ENCODE results near the gene ELOVL1.
"Not testable (repeated sequence)": the region's sequence is repeated elsewhere in the genome, so short reads cannot be mapped to it uniquely, and the experiment has no call there.

ELOVL1 gene

DNA sequence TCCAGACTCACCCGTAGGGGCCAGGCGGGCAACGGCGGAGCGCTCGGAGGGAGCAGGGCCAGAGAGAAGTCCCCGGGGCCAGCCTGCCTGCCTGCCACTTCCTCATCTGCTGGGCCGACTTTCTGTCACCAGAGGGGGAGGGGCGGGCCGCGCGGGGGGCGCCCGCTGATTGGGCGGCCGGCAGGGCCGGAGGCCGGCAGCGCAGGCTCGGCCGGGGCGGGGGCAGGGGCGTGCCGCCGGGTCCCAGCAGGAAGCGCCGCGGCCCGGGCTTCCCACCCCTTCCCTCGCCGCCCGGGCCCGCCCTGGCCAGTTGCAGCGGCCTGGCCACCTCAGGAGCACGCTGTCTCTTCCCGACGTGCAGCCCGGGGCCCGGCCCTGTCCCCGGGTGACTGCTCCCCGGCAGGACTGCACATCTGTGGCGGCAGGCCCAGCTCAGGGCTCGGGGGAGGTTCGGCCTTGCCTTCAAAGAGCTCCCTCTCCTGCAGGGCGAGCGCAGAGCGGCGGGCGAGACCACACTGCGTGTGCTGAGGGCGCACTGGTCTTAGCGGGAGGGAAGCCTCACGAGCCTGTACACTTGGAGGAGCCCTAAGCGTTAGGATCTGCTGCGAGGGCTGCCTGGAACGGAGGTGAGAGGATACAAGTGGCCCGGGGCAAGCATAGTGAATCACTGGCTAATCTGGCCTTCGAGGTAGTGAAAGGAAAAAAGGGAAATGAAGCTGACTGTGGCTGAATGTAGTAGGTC is at the start of gene ELOVL1:
TSS of gene ELOVL1 (minus strand) at position 108 of the 742 bp plus-strand sequence. CDS start 2,402 bp downstream, outside the sequence.
- DNase-seq = peak; percentile 100

DNA sequence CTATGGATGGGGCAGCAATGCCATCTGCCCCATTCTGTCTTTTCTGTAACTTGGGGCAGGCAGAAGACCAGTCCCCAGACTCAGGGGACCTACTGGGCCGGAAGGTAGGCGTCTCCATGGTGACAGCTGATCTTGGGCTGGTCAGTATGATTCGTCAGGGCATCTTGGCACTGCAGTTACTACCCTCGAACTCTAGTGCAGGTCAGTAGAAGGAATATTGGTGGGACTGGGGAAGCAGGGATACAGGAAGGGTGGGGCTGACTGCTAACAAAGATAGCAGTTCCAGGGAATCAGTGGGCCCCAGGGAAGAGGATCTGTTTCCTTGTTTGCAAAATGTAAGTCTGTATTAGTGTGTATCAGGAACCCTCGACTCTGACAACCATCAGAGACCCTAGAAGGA is 48.1 kb upstream of the ELOVL1 start:
- DNase-seq = no peak

DNA sequence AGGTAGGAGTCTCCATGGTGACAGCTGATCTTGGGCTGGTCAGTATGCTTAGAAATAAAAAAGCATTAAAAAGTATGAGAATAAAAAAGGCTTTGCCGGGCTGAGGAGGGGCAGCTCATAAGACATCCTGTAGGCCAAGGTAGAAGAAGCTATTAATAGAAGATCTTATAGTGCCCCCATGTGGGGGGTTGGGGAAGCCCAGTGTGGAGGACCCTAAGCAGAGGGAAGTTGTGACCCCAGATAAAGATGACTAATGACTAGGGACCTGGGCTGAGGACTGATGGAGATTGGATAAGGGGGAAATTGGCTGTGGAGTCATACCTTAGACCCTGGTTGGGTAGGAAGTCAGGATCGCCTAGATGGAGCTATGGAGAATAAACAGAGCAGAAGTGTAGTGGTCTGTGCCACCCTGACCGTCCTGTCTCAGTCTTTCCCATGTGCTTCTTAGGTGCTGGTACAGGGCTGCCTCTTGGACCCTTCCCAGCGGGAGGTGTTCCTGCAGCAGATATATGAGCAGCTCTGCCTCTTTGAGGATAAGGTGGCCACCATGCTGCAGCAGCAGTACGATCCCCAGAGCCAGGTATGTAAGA is 46.9 kb upstream of the ELOVL1 start:
- peak; percentile 97 for DNase-seq

DNA sequence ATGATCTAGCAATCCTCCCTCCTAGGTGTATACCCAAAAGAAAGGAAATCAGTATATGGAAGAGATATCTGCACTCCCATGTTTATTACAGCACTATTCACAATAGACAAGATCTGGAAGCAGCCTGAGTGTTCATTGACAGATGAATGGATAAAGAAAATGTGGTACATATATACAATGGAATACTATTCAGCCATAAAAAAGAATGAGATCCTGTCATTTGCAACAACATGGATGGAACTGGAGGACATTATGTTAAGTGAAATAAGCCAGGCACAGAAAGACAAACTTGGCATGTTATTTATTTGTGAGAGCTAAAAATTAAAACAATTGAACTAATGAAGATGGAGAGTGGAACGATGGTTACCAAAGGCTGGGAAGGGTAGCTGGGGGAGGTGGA is 45.6 kb upstream of the ELOVL1 start:
- not testable (repeated sequence) for DNase-seq

DNA sequence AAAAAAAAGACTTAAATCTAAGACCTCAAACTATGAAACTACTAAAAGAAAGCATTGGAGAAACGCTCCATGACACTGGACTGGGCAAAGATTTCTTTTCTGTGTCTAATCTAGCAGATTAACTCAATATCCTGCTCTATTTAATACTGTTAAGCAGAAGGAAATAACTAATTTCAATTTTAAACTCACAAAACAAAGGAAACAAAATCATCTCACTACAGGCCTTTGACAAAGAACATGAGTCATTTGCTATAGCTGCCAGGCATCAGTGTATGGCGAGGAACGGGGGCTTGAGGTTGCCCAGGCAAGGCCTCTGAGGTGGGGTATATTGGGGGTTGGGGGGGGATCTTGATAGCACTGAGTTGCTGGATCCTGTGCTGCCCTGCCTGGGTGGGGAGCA is 42.8 kb upstream of the ELOVL1 start:
- DNase-seq = no peak

DNA sequence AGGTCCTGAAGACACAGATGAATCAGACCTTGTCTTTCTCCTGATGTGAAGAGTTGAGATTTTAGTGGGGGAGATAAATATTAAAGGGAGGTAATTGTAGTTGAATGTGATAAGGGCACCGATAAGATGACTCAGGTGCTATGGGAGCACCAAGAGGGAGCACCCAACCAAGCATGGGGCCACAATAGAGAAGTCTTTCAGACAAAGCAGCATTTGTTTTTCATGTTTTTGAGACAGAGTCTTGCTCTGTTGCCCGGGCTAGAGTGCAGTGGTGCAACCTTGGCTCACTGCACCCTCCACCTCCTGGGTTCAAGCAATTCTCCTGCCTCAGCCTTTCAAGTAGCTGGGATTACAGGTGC is 38.0 kb upstream of the ELOVL1 start:
- no peak for DNase-seq

DNA sequence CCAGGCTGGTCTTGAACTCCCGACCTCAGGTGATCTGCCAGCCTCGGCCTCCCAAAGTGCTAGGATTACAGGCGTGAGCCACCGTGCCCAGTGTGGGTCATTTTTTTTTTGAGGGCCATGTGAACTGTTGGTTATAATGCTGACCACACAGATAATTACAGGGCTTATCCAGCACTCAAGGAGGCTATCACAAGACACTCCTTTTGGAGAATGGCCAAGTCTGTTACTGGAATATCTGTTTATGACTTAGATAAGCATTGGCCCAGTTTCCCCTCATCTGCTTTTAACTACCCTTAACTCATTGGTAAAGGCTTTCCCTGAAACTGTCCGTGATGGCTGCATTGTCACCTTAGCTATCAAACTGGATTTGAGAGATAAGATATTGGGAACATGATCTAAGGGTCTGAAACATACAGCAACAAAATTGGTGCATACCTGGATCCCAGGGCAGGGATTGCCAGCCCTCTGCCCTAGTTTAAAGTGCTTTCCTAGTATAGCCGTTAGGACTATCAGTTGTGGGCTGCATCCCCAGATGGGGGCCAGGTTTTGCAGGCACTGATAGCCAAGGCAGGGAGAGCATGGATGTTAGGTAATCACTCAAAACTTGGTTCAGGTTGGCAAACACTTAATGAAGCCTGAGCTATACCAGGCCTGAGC is 37.5 kb upstream of the ELOVL1 start:
- DNase-seq = no peak

DNA sequence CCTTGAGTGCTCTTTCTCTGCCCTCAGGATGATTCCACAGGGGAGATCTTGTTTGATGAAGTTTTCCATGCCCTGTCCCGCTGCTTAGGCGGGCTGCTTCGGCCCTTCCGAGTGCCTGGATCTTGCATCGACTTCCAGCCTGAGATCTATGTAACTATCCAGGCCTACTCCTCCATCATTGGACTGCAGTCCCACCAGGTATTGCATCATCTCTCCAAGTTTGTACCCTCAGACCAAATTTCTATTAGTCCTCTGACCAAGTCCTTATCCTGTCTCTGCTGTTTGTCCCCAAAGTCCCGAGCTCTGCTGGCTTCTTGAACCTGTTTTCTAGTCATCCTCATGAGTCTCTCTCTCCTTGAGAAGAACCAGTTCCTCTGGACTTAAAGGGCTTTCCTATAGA is 36.5 kb upstream of the ELOVL1 start:
- no peak for DNase-seq

DNA sequence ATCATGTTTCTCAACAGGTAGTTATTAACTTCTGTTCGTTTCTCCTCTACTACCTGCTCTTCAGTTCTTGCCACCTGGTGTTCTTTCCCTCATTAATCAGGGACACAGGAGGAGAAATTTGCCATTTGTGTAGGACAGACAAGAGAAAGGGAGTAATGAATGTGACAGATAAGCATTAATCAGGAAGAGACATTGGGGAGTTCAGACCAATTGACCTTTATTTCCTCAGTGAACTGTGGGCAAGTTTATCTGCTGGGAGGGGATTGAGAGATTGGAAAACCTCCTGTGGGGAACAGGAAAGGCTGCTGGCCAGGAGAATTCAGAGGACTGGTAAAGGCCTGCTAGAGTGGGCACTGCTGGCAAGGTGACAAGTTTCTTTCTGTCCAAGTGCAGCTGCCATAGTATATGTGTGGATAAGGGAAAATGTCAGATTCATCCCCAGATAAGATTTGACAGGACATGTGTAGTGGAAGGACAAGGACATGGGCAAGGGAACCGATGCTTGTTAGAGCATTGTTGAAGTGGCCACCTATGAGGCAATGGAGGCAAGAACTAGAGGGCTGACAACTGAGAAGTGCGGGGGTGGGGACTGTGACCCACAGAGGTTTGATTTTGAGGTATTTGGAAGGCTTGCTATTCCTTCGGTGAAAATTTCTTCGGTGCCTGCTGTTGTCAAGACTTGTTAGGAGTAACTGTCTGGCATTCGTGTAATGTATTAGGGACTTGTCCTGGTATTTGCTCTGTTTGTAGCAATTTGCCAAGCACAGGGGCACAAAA is 34.5 kb upstream of the ELOVL1 start:
- no peak for DNase-seq

DNA sequence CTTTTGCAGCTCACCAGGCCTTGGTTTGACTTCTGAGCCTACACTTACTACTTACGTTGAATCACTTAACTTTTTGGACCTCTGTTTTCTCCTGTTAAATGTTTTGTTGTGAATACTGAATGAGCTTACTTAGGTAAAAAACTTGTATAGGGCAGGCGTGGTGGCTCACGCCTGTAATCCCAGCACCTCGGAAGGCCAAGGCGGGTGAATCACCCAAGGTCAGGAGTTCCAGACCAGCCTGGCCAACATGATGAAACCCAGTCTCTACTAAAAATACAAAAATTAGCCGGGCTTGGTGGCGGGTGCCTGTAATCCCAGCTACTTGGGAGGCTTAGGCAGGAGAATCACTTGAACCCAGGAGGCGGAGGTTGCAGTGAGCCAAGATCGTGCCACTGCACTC is 32.6 kb upstream of the ELOVL1 start:
- DNase-seq = not testable (repeated sequence)

DNA sequence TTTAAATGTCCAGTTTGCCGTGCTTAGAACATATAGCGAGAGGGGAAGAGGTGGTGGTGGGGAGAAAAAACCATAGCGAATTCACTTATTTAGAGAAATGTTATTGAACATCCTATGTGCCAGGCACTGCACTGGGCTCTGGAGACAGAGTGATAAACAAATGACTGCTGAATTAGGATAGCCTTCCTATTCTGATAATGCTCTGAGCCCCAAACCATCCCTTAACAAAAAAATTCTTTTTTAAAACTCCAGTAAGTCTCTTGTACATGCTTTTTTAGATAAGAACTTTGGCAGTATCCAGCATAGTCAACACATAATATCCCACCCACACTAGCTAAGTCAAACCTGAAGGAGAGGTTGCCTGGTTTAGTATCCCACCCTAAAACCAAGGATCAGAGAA is 30.4 kb upstream of the ELOVL1 start:
- DNase-seq = no peak

DNA sequence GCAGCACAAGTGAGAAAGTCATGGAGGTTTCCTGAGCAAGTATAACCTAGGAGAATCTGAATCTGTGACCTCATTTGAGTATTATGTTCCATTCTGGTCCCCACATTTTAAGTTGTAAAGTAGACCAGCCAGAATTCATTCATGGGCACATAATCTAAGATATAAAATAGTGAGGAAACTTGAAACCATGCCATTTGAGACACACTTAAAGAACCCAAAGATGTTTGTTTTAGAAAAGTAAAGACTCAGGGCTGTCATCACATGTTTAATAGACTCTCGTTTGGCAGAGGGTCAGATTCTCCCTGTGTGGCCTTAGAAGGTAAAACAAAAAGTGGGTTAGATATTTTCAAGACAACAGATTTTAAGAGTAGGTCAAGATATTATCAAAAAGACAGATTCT is 28.2 kb upstream of the ELOVL1 start:
- peak; percentile 64 for DNase-seq

DNA sequence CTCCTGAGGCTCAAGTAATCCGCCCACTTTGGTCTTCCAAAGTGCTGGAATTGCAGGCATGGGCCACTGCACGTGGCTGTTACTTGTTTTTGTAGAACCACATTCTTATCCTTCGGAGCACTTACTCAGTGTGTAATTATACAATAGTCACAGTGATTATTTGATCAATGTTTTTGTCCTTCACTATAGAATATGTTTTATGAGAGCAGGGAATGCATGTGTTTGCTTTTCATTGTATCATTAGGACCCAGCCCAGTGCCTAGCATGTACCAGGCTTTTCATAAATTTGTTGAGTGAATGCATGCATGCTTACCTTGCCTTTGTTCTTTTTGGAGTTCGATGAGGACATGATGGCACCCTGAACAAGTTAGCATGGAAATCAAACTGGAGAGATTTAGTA is 27.7 kb upstream of the ELOVL1 start:
- DNase-seq = no peak

DNA sequence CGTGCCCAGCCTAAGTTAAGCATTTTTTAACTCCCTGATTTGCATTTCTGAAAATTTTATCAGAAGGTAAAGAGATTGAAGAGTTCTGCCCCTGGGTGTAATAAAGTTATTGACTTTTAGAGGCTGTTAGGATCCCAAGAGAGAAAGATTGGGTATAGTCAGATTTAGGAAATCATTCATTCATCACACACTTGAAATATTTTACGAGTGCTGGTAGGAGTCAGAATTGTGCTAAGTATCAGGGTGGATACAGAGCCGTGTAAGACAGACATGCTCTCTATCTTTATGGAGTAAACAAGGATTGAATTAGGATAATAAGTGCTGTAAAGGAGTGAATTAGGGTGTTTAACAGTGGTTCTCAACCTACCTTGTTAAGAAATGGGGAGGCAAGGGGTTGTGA is 24.9 kb upstream of the ELOVL1 start:
- DNase-seq = no peak

DNA sequence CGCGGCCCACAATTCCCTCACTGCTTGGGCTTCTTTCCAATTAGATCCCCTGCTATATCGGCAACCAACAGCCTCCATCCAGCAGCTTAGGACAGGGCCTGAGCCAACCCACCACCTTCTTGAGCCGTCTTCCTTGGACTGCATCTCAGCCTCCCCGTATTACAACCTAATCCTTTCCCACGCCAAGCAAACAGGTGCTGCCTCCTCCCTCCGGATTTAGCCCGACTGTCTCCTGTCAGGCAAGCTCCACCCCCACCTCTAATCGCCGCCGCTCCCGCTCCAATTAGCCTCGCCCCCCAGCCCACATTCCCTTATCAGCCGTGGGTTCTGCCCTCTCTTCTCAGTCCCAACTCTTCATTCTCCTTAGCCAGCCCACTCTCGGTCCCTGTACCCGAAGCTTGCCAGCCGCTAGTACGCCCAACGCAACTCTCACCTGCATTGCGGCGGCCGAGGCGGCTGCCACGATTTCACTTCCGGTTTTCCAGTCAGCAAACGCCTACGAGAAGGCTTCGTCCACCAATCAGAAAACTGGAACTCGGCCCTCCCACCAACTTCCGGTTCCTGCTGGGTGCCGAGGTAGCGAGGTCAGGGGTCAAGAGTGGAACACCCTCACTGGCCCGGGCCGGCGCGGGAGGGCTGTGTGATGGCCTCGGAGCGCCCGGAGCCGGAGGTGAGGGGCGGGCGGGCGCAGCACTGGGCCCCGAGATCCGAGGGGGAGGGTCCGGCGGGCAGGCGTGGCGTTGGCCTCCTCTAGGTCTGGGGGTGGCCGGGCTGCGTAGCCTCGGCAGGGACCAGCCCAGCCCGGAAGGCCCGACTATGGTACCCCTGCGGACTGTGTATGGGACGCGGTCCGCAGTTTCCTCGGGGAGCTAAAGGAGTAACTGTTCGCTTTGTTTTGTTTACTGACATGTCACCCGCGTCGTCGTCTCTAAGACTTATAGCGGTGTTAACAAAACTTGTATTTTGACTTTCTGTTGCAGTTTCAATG is 21.8 kb upstream of the ELOVL1 start, which contains the start of the genes MED8 and SZT2:
TSS of gene MED8 (minus strand) at position 475 of the 988 bp plus-strand sequence. CDS start at position 439, 36 bp downstream.
TSS of gene SZT2 (plus strand) at position 574 of the 988 bp plus-strand sequence. CDS start at position 644, 70 bp downstream.
- peak; percentile 100 for DNase-seq

DNA sequence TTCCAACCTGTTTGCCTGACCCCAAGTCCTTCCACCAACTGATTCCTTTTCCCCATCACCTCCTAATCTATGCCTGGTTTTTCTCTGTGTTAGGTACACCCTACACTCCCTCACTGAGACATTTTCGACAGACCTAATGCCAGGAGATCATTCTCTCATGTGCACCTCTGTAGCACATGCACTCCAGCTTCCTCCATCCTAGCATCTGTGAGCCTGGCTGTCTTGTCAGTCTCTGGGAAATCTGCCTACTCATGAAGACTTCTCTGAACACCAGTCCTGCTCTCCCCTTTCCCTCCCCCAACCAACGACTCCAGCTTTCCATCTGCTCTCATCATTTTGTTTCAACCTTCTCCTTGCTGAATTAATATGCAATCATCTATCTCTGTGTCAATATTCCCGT is 20.8 kb upstream of the ELOVL1 start:
- DNase-seq = no peak

DNA sequence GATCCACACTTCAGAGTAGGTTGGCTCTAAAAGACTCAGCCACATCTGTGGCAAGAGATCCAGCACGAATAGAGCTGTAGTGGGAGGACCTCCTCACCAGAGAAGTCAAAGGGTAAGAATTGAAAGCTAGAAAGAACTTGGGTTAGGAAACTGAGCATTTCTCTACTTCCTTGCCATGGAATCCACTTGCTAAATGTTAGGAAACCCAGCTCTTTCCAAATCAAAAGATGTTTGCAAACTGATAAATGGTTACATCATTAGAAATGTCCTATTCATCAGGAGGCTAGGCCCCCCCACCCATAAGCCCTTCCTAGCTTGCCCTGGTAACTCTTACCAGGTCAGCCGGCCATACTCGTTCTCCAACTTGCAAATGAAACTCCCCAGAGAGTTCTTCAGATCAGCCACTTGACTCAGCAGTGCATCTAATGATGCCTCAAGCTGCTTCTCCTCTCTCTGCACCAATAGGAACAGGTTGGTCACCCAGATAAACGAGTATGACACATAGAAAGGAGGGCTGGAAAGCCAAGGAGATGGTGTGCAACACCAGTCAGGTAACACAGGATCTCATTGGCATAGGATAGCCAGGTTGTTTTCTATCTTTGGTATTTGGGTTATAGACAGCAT is 20.3 kb upstream of the ELOVL1 start:
- no peak for DNase-seq

DNA sequence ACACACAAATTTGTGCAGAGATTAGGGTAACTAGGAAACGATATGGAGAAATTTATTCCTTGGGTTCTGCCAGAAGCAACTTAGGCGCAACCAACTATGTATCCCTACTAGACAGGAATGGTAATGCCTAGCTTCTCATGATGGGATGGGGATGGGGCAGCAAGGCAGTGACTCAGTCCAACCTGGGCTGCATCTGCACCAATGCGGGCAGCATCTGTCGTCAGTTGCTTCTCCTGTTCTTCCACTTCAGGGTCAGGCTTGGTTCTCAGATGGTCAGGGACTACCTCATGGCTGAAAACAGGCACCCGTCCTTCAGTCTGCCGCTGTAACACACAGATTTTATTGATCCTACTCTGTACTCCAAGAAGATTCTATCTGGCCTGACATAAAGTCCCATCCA is 18.9 kb upstream of the ELOVL1 start:
- DNase-seq = no peak

DNA sequence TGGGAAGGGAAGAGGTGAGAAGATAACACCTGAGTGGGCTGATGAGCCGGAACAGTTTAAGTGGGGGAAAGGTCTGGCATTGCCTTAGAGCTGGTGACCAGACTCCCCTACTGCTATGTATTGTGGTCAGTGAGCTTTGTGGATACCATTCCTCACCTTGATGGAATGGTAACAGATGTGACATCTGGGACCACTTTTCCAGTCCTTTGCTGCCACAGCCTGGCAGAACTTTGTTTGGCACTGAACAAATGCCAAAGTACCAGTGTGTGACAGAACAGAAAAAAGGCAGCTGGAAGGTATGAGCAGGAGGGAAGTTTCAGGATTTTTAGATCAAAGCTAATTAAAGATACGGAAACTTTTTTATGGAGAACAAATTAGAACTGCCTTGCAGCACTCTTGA is 15.6 kb upstream of the ELOVL1 start:
- DNase-seq = peak; percentile 47

DNA sequence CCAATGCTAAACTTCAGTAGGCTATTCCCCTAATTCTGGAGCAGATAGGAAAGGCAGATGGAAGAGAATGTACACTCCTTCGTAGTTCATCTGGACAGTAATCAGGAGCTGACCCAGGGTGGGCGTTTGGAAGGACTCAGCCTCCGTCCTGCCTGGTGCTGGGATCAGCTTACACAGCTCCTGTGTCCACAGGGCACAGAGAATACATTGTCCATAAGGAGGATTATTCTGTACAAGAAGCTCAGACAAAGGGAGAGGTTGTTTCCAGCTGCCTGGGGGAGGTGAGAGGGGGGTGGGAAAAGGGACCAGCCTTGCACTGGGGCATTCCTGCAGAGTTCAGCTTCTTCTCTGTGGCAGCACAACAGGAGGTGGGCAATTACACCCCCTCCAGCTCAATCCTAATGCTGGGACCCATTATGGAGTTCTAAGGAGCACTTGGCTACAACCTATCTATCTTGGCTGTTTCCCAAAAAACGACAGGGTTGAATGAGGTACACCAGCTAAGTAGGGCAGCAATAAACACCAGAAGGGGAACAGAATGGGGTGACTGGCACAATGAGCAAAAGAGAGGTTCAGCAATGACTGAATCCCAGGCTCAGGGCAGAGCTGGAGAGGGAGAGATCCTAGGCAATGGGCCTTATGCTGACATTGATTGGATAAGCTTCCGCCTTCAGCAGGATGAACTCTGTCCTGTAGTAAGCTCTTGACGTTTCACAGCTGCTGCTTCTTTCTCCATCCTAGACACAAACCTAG is 14.4 kb upstream of the ELOVL1 start:
- no peak for DNase-seq

DNA sequence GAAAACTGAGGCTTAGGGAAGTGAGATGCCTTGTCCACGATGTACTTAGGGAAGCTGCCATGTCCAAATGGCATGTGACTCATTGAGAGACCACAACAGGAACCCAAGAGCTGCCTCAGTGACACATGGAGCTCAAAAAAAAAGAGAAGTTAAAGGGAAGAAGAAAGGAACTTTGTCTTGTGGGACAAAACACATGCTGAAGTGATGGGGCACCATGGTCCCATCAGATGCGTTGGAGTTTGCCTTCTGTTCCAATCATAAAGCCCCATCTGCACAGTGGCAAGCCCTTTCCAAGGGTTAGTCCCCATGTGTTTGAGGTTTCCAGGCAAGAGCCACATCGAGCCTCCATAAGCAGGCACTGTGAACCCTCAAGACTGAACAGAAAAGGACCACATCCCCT is 13.8 kb upstream of the ELOVL1 start:
- DNase-seq = no peak
